Measurements from ENCODE around the gene IDH2. TPM values are rescaled to one million over a fixed set of nuclear protein-coding genes. Genes with fewer than 3 reads are reported as not detected.

IDH2 gene
- total RNA-seq, 2 experiments from 2014 or later: 176 to 182 TPM

DNA sequence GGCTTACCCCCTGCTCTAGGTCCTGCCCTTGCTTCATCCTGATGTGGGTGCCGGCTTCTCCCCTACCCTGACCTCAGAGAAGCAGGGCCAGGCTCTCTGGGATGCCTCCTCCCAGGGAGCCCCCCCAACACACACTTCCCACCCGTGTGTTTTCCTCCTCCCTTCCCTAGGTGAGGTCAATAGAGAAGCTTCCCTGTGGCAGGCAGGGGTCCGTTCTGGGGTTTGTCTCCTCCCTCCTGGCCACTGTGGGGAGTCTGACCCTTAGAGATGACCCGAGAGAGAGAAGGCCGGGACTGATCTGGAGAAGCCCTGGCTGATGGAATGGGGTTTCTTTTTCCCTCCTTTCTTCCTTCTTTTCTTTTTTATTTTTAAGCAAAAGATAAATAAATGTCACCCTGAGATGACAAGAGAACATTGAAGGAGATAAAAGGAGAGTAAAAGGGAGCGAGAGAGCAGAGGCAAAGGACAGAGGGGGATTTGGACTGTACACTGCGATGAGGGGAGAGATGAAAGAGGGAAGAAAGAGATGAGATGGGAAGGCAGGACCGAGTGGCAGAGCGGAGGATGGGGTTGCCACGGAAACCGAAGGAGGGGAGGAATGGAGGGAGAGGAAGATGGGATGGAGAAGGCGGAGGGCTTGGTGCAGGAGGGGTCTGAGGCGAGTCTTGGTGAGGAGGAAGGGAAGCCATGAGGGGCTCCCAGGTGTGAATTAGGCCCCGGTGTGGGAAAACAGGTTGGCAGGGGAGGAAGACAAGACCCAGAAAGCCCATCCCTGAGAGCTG is 48.4 kb downstream of the IDH2 start:
- DNase-seq (no peak), ATAC-seq (no peak)
- ChIA-PET CTCF (interaction anchor here (1.1 kb wide), 1 partner anchor 17 kb away, joined by 4 read pairs; no protein-coding TSS in a partner anchor), POLR2A (no interaction called here)
- Mint-ChIP-seq H3K4me3 (no peak overlapping the region), H3K4me1 (peaks cover 26% of the 10 kb centered on the region), H3K27ac (no peak overlapping the region), H3K36me3 (ENCODE audit: low read depth) (peaks cover 3% of the 10 kb centered on the region), H3K27me3 (no peaks in the 10 kb centered on the region), H3K9me3 (ENCODE audit: low read depth) (no peaks in the 10 kb centered on the region)
- intact Hi-C loops (cut with DNase I, micrococcal nuclease): no loop called here

DNA sequence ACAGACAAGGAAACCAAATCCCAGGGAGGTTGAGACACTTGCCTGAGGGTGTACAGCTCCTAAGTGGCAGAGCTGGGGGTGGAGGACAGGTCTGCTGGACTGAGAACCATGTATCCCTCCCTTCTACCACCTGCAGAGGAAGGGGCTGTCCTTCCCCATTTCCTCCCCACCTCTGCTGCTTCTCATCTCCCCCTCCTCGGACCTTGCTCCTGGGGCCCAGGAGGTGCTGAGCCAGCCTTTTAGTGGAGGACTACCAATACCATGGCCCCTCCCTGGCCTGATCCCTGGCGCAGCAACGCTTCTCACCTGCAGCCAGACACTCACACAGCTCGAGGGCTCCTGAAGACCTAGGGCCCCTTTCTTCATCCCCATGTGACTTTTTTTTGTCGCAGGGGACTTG is 50.4 kb downstream of the IDH2 start:
- ChIA-PET CTCF (interaction anchor here (0.6 to 0.7 kb wide), 2 partner anchors 15 to 18 kb away, joined by 5 read pairs; no protein-coding TSS in a partner anchor), POLR2A (no interaction called here)
- intact Hi-C loops (cut with DNase I, micrococcal nuclease): no loop called here
- H3K4me1 Mint-ChIP-seq: peaks cover 10% of the 10 kb centered on the region
- no peak for DNase-seq
- no peak overlapping the region for H3K4me3 Mint-ChIP-seq
- no peak for ATAC-seq
- no peaks in the 10 kb centered on the region for H3K27me3 Mint-ChIP-seq
- peaks cover 3% of the 10 kb centered on the region for H3K36me3 Mint-ChIP-seq (ENCODE audit: low read depth)
- H3K27ac Mint-ChIP-seq: no peak overlapping the region
- no peaks in the 10 kb centered on the region for H3K9me3 Mint-ChIP-seq (ENCODE audit: low read depth)

DNA sequence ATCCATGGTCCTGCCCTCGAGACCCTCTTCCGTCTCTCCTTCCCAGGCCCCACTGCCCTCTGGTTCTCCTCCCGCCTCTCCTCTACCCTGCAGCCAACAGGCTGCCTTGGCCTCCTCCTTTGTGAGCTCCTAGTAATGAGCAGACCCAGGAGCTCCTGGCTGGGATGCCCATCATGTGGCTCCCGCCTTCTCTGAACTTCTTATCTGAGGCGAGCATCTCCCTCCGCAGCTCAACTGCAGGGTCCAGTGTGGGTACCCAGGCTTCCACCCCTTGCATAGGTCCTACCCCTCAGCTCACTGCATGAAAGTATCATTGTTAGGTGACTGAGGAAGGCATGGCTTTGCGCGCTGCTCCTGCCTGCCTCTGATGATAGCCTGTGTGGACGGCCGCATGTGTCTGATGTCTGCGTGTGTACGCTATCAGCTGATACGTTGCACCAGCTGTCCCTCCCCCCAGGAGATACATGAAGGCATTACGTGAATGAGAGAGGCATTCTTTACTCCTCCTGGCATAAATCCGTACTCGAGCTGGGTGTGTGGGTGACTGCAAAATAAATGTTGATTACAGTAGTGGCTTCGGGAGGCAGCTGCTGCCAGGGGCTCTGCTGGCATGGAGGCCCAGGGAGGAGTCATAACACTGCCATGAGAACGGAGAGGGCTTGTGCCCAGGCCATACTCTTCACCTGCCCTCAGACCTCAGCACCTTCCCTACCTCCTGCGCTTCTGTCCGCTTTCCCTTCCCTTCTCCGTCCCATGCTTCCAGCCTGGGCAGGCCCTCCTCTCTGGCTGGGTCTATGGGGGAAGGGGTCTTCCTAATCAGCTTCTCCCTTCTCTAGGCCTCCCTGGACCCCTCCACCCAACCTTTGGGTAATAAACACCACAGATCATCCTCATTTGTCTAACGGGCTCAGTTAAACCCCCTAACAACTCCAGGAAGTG is 52.3 kb downstream of the IDH2 start:
- intact Hi-C loops (cut with DNase I, micrococcal nuclease): no loop called here
- Mint-ChIP-seq H3K4me1 (peaks cover 20% of the 10 kb centered on the region), H3K27me3 (no peaks in the 10 kb centered on the region), H3K9me3 (ENCODE audit: low read depth) (no peaks in the 10 kb centered on the region), H3K27ac (peak overlapping the region; percentile 33), H3K36me3 (ENCODE audit: low read depth) (peaks cover 2% of the 10 kb centered on the region), H3K4me3 (no peak overlapping the region)
- ATAC-seq: no peak
- ChIA-PET POLR2A (interaction anchor here (0.6 kb wide), 1 partner anchor 407 kb away, joined by 4 read pairs; no protein-coding TSS in a partner anchor), CTCF (interaction anchor here (0.6 kb wide), 1 partner anchor 21 kb away, joined by 4 read pairs; no protein-coding TSS in a partner anchor)
- DNase-seq: no peak

DNA sequence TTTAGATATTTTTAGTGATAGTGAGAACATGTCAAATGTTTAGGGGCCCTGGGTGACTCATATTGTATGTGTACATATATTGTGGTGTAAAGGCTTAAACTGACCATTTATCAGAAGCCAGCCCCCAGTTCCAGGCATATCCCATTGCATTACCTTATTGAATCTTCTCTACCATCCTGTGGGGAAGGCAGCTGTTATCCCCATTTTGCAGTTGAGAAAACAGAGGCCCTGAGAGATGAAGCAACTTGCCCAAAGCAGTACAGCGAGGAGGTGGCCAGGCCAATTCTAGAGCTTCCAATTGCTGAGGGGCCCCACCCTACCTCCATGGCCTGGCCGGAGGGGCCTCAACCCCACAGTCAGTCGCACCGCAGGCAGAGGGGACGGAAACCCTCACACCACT is 53.2 kb downstream of the IDH2 start:
- Mint-ChIP-seq H3K9me3 (ENCODE audit: low read depth) (no peaks in the 10 kb centered on the region), H3K4me1 (peaks cover 20% of the 10 kb centered on the region), H3K27ac (no peak overlapping the region), H3K27me3 (no peaks in the 10 kb centered on the region), H3K4me3 (no peak overlapping the region), H3K36me3 (ENCODE audit: low read depth) (peaks cover 2% of the 10 kb centered on the region)
- DNase-seq (no peak), ATAC-seq (no peak)
- POLR2A ChIA-PET: no interaction called here
- intact Hi-C loops (cut with DNase I, micrococcal nuclease): no loop called here
- CTCF ChIA-PET: interaction anchor here (1.2 kb wide), 1 partner anchor 98 kb away, joined by 3 read pairs; no protein-coding TSS in a partner anchor

DNA sequence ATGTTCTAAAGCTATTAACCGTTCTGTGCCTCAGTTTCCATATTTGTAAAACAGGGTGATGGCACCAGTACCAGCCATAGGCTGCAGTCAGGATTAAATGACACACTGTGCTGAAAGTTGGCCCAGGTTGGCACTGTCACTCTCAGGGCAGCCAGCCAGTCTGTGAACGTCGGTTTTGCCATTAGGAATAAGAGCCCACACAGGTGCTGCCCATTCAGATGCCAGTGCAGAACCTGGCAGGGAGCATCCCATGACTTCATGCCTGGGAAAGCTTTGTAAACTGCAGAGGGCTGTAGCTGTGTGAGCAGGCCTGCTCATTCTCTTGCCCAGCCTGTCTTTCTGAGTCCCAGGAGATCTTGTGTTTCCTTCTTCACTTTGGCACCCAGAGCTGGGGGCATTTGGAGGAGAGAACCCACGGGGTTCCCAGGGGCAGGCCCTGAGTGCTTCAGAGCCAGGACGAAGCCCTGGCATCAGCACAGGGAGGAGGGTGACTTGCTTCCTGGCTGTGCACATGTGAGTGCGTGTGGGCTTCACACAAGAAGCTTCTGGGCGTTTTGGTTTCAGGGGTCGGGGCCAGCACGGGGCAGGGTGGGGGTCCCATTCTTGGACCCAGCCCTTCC is 54.2 kb downstream of the IDH2 start:
- Mint-ChIP-seq H3K4me1 (peaks cover 16% of the 10 kb centered on the region), H3K36me3 (ENCODE audit: low read depth) (peaks cover 2% of the 10 kb centered on the region), H3K27ac (no peak overlapping the region), H3K27me3 (no peaks in the 10 kb centered on the region), H3K4me3 (no peak overlapping the region), H3K9me3 (ENCODE audit: low read depth) (no peaks in the 10 kb centered on the region)
- ATAC-seq: no peak
- intact Hi-C loops (cut with DNase I, micrococcal nuclease): no loop called here
- DNase-seq: no peak
- CTCF ChIA-PET: interaction anchor here (0.5 to 1.2 kb wide), 5 partner anchors 76 to 304 kb away, joined by 3 read pairs; no protein-coding TSS in a partner anchor
- POLR2A ChIA-PET: no interaction called here

DNA sequence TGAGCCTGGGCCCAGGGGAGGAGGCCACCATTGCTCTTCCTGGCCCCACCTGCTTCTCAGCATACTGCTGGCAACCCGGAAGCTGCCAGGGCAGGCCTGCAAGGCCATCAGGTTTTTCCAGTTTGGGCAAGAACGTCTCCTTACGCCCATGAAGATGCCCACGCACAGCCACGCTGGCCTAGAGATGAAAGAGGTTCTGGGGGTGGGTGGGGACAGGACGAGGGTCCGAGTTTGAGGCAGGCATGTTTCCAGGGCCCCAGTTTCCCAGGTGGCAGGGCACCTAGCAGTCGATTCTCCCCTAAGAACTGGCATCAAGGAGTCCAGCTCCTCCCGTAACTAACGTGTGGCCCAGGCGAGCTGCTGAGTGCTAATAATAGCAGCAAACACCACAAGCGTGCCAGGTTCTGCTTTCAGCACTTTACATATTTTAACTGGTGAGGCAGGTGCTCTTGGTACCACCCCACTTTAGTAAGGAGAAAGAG is 55.3 kb downstream of the IDH2 start:
- POLR2A ChIA-PET: no interaction called here
- Mint-ChIP-seq H3K27ac (no peak overlapping the region), H3K4me1 (peaks cover 16% of the 10 kb centered on the region), H3K27me3 (no peaks in the 10 kb centered on the region), H3K9me3 (ENCODE audit: low read depth) (no peaks in the 10 kb centered on the region), H3K36me3 (ENCODE audit: low read depth) (no peaks in the 10 kb centered on the region), H3K4me3 (no peak overlapping the region)
- intact Hi-C loops (cut with DNase I, micrococcal nuclease): no loop called here
- DNase-seq (no peak), ATAC-seq (no peak)
- CTCF ChIA-PET: interaction anchor here (0.6 kb wide), 1 partner anchor 475 kb away, joined by 3 read pairs; no protein-coding TSS in a partner anchor

DNA sequence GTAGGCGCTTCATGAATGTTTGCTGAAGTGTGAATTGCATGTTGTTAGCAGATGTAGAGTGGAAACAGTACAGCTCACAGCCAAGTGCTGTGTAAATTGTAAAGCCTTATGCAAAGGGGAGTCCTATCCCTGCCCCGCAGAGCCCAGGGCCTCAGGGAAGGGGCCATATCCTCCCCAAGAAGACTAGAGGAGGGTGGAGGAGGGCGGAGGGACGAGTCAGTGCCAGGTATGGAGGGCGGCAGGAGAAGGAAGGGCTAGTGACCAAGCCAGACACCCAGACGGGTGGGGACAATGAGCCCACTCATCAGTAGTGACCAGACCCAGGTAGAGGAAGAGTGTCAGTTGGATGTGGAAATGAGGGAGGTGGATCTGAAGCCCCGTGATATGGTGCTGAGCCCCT is 56.0 kb downstream of the IDH2 start:
- H3K27ac Mint-ChIP-seq: no peak overlapping the region
- no peaks in the 10 kb centered on the region for H3K36me3 Mint-ChIP-seq (ENCODE audit: low read depth)
- ATAC-seq (no peak), DNase-seq (no peak)
- ChIA-PET POLR2A (no interaction called here), CTCF (no interaction called here)
- peaks cover 16% of the 10 kb centered on the region for H3K4me1 Mint-ChIP-seq
- intact Hi-C loops (cut with DNase I, micrococcal nuclease): no loop called here
- H3K4me3 Mint-ChIP-seq: no peak overlapping the region
- H3K9me3 Mint-ChIP-seq (ENCODE audit: low read depth): no peaks in the 10 kb centered on the region
- H3K27me3 Mint-ChIP-seq: no peaks in the 10 kb centered on the region

DNA sequence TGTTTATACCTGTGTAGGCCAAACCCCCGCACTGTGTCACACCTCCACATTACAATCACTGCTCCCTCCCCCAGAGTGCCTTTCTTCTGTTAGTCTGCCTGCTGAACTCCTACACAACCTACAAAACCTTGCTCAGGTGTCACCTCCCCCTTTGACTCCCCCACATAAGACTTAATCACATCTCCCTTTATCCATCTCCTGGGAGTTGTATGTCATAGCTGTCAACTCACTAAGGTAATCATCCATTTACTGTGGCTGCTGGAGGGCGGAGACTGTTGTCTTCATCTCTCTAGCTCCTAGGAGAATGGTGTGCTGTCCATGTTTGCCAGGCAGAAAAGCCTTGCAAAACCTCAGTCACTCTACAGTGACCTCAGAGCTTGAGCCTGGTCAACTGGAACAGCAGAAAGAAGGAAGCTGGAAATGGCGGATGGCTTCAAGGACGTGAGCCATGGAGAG is 57.3 kb downstream of the IDH2 start:
- Mint-ChIP-seq H3K4me3 (no peak overlapping the region), H3K9me3 (ENCODE audit: low read depth) (no peaks in the 10 kb centered on the region), H3K36me3 (ENCODE audit: low read depth) (no peaks in the 10 kb centered on the region), H3K4me1 (peaks cover 24% of the 10 kb centered on the region), H3K27ac (no peak overlapping the region), H3K27me3 (no peaks in the 10 kb centered on the region)
- intact Hi-C loops (cut with DNase I, micrococcal nuclease): no loop called here
- no peak for ATAC-seq
- POLR2A ChIA-PET: no interaction called here
- no peak for DNase-seq
- CTCF ChIA-PET: interaction anchor here (0.9 kb wide), 1 partner anchor 10 kb away, joined by 3 read pairs; no protein-coding TSS in a partner anchor

DNA sequence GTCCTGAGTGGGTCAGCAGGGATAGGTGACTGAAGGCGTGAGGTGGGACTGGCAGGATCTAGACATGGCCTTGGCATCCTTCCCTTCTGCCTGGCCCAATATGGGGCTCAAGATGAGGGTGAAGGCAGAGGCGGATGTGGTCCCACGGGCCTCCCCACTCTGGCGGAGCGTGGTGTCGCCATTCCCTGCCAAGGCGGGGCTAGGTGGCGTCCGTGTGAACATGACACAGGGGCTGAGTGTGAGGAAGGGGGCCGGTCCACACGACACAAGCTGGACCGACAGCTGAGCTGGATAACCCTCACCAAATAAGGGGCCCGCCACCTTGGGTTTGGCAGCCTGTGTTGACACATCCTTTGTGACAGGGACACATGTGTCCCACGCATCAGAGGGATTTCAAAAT is 58.1 kb downstream of the IDH2 start:
- no peak overlapping the region for H3K27ac Mint-ChIP-seq
- CTCF ChIA-PET: no interaction called here
- H3K36me3 Mint-ChIP-seq (ENCODE audit: low read depth): no peaks in the 10 kb centered on the region
- no peak for DNase-seq
- H3K4me1 Mint-ChIP-seq: peaks cover 31% of the 10 kb centered on the region
- no peaks in the 10 kb centered on the region for H3K9me3 Mint-ChIP-seq (ENCODE audit: low read depth)
- no peak for ATAC-seq
- POLR2A ChIA-PET: no interaction called here
- intact Hi-C loops (cut with DNase I, micrococcal nuclease): no loop called here
- no peak overlapping the region for H3K4me3 Mint-ChIP-seq
- H3K27me3 Mint-ChIP-seq: no peaks in the 10 kb centered on the region

DNA sequence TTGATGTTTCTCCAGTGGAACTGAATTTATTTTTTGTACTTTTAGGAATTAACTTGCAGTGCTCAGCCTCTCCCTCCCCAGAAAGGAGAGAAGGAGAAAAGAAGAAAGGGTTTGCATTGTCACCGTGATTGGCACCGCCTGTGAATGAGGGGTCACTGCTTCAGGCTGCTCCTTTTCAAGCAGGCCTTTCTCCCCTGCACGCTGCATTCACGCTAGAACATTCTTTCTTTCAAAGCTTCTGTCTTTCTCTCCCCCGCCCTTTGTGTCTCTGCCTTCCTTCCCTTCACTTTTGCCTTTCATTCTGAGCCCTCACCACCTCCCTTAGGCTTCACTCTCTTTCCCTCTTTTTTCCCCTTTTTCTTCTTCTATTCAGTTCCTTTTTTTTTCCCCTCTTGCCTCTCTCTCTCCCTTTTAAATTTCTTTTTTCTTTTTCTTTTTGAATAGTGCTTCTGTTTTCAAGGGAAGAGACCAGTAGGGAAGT is 58.7 kb downstream of the IDH2 start:
- DNase-seq (no peak), ATAC-seq (no peak)
- H3K9me3 Mint-ChIP-seq (ENCODE audit: low read depth): no peaks in the 10 kb centered on the region
- no peaks in the 10 kb centered on the region for H3K27me3 Mint-ChIP-seq
- H3K4me3 Mint-ChIP-seq: no peak overlapping the region
- H3K4me1 Mint-ChIP-seq: peaks cover 38% of the 10 kb centered on the region
- no peak overlapping the region for H3K27ac Mint-ChIP-seq
- ChIA-PET CTCF (no interaction called here), POLR2A (no interaction called here)
- H3K36me3 Mint-ChIP-seq (ENCODE audit: low read depth): no peaks in the 10 kb centered on the region
- intact Hi-C loops (cut with DNase I, micrococcal nuclease): no loop called here

Data from activated CD4-positive, alpha-beta T cell treated with anti-CD3 and anti-CD28 coated beads for 36 hours (primary cell).